Measurements from ENCODE around the gene ASB6.

DNA sequence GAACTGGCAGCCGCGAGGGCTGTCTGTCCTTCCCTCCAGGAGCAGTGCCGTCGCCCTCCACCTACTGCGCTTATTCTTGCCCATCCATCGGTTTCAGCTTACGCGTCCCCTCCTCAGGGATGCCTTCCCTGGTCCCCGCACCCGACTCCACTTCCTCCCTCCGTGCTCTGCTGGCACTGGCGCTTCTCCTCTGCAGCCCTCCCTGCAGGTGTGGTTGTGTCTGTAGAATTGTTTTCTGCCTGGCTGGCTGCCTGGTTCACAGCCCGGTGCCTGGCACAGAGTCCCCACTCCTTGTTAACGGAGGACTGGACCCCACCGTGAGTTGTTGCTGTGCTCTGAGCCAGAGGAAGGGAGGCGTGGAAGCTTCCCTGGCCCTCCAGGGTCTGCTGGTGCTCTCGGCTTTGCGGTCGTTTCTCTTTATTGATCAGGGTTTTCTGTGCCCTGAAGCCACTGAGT lies 10.2 kb downstream of the ASB6 start:
- TF ChIP-seq, protein P1, sequence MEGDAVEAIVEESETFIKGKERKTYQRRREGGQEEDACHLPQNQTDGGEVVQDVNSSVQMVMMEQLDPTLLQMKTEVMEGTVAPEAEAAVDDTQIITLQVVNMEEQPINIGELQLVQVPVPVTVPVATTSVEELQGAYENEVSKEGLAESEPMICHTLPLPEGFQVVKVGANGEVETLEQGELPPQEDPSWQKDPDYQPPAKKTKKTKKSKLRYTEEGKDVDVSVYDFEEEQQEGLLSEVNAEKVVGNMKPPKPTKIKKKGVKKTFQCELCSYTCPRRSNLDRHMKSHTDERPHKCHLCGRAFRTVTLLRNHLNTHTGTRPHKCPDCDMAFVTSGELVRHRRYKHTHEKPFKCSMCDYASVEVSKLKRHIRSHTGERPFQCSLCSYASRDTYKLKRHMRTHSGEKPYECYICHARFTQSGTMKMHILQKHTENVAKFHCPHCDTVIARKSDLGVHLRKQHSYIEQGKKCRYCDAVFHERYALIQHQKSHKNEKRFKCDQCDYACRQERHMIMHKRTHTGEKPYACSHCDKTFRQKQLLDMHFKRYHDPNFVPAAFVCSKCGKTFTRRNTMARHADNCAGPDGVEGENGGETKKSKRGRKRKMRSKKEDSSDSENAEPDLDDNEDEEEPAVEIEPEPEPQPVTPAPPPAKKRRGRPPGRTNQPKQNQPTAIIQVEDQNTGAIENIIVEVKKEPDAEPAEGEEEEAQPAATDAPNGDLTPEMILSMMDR (IDR thresholded peaks at IDR 0.05) = no peak
- no peak for TF ChIP-seq ZFX (IDR thresholded peaks at IDR 0.05; ENCODE audit: borderline replicate concordance)

Data from 22Rv1 (cell line).